Lower leg skin (tissue), 4 donors: Measurements from ENCODE around the gene CCT7. TPM values are rescaled to one million over a fixed set of nuclear protein-coding genes. Genes with fewer than 3 reads are reported as not detected.

Experiments used
- DNase-seq, 2 donors: peaks; one replicate each; pipeline ENCODE4 v3.0.0-alpha.2; 2019; ENCODE audit warnings: low spot score in 2 of 2
- H3K4me3 ChIP-seq: fragments of 200-600 bp; sonication (generic); 2 replicates; pipeline ENCODE4 v1.5.1; 2017; ENCODE audit warnings: mild to moderate bottlenecking, low read depth; ENCODE audit not compliant: poor library complexity, severe bottlenecking
- POLR2A ChIP-seq, 2 donors: fragments of 450-650 bp; IDR thresholded peaks; one replicate each; pipeline ENCODE4 v1.6.1; 2016 to 2017; ENCODE audit warnings: antibody characterized with exemption in 2 of 2, mild to moderate bottlenecking in 1 of 2, moderate library complexity in 1 of 2
- WGBS, 2 donors: methylation state at CpG; one replicate each; pipeline ENCODE4 v1.1.5; 2018; 5-methylcytosine and 5-hydroxymethylcytosine counted together
- intact Hi-C: fragments of 100-400 bp; cut with DNase I; formaldehyde crosslinking; loops from one replicate; pipeline ENCODE4 v1.15.0; 2023; ENCODE audit warnings: low total_unique reads
- total RNA-seq, 4 donors: library from RNA; depleted of rRNA; stranded (reverse); fragments of >200 nt; gene quantifications; one replicate each; pipeline ENCODE4 v1.1.0, GENCODE V29; 2016
- TF ChIP-seq, protein P1 (sequence below), 3 donors: fragments of 450-650 bp; IDR thresholded peaks; one replicate each; pipeline ENCODE4 v1.5.1; 2016; ENCODE audit warnings: antibody characterized with exemption in 3 of 3, mild to moderate bottlenecking in 3 of 3, moderate library complexity in 2 of 3

Gene CCT7
- total RNA-seq, 4 donors from 2014 or later = 141 to 173 (median 156) TPM

DNA sequence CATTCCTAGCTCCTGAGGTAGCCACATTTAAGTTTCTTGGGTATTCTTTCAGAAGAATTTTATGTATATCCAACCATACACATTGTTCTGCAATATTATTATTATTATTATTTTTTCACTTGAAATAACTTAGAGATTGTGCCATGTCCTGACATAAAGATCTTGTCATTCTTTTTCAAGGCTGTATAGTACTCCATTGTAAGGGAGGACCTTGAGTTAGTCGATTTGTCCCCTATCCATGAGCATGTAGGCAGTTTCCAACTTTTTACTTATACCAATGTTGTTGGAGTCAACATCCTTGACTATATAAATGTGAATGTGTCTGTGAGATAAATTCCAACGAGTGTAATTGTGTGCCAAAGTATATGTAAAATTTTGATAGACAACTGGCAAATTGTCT is 60.1 kb downstream of the CCT7 start:
- whole genome bisulfite sequencing, 2 donors = 85 to 92% methylated on average over 2 of the region's 2 CpGs
- no peak overlapping the region for H3K4me3 ChIP-seq
- TF ChIP-seq POLR2A (IDR thresholded peaks at IDR 0.05) = no peak
- TF ChIP-seq, protein P1, sequence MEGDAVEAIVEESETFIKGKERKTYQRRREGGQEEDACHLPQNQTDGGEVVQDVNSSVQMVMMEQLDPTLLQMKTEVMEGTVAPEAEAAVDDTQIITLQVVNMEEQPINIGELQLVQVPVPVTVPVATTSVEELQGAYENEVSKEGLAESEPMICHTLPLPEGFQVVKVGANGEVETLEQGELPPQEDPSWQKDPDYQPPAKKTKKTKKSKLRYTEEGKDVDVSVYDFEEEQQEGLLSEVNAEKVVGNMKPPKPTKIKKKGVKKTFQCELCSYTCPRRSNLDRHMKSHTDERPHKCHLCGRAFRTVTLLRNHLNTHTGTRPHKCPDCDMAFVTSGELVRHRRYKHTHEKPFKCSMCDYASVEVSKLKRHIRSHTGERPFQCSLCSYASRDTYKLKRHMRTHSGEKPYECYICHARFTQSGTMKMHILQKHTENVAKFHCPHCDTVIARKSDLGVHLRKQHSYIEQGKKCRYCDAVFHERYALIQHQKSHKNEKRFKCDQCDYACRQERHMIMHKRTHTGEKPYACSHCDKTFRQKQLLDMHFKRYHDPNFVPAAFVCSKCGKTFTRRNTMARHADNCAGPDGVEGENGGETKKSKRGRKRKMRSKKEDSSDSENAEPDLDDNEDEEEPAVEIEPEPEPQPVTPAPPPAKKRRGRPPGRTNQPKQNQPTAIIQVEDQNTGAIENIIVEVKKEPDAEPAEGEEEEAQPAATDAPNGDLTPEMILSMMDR (IDR thresholded peaks at IDR 0.05) = no peak
- intact Hi-C loops = no loop called here
- no peak for DNase-seq

DNA sequence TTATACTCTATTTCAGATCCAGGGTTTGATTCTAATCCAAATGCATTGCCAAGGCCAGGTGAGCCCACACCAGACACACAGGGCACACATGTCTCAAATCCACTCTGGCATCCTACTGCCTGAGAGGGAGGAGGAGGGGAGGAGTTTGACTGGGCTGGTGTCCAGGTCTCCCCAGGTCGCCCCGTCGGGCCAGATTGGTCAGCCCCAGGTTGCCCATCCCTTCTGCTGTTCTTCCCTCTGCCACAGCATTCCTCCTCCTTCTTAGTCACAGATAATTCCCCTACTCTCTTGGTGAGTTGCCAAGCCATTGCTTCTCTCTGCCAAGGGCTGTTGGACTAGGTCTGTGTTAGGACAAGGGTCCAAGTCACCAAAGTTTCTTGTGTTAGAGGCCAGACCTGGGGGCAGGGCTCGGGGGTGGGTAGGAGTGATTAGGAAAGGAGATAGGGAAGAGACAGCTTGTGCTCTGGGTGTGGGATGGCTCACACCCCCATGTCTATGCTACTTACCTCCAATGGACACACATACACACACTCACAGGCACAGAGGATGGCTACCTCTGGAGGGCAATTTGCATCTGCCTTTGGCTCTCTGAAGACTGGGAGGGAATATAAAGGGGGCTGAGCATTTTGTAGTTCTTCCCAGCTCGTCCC is 61.8 kb downstream of the CCT7 start:
- TF ChIP-seq, protein P1 (IDR thresholded peaks at IDR 0.05) = no peak
- no peak for TF ChIP-seq POLR2A (IDR thresholded peaks at IDR 0.05)
- no peak overlapping the region for H3K4me3 ChIP-seq
- peak in 1 of 2 donors; percentile 46 for DNase-seq
- intact Hi-C loops = no loop called here
- 20 to 43% methylated on average over 5 of the region's 5 CpGs for WGBS, 2 donors

DNA sequence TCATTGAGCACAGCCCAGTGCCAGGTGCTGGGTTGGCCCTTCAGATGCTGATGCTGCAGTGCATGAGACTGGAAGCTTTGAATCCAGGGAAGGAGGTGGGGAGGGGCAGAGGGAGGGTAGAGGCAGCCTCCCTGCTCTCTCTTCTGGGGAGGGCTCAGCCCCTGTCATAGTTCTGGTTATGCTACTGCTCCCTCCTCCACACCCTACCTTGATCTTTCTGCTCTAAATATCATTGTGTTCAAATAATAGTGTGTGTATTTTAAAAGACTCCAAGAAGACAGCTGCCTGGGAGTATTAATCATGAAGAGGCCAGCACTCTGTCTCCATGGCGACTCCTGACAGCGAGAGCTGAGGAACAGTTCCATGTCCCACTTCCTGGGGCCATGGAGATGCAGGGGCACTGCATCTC is 63.0 kb downstream of the CCT7 start:
- DNase-seq = peak in 1 of 2 donors; percentile 29

DNA sequence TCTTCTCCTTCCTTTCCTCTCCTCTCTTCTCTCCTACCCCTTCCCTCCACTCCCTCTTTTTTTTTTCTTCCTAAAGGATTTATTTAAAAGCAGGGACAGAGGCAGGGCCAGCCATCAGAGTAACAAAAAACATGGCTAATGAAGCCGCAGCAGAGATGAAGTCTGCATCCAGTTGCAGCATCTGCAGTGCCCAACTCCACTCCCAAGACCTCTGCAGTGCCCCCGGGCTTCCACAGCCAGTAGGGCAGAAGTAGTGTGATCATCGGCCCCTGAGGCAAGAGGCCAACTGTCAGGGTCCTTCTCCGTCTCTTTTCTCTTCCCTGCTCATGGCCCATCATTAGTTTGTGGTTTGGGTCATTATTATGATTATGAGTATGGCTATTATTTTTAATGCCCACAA is 63.5 kb downstream of the CCT7 start:
- 55 to 57% methylated on average over 4 of the region's 4 CpGs for WGBS, 2 donors
- TF ChIP-seq, protein P1 (IDR thresholded peaks at IDR 0.05) = no peak
- TF ChIP-seq POLR2A (IDR thresholded peaks at IDR 0.05) = no peak
- peak in 1 of 2 donors; percentile 67 for DNase-seq
- no peak overlapping the region for H3K4me3 ChIP-seq
- intact Hi-C loops = no loop called here

More for the DNA sequence above, 63.0 kb downstream of the CCT7 start:
- no peak overlapping the region for H3K4me3 ChIP-seq
- TF ChIP-seq, protein P1 (IDR thresholded peaks at IDR 0.05) = no peak
- no peak for TF ChIP-seq POLR2A (IDR thresholded peaks at IDR 0.05)
- WGBS, 2 donors = 5 to 19% methylated on average over 2 of the region's 2 CpGs
- intact Hi-C loops = no loop called here

DNA sequence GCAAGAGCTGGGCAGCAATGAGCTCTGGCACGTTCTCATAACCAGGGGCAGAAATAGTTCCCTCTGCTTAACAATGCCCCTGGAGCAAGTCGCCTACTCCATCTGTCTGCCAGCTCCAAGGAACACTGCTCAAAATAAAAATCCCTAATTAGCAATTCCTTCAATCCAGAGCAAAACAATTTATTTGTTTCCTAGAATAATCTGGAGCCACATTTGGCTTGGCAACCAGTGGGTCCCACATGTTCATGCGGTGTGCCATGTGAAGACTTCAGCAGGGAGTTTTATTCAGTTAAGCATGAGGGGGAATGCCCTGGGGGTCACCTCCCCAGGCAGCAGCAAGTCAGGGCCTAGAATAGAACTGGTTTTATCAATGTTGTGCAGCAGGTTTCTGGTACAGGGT is 66.8 kb downstream of the CCT7 start:
- TF ChIP-seq, protein P1 (IDR thresholded peaks at IDR 0.05) = no peak
- TF ChIP-seq POLR2A (IDR thresholded peaks at IDR 0.05) = no peak
- 35 to 40% methylated on average over 3 of the region's 3 CpGs for WGBS, 2 donors
- no peak overlapping the region for H3K4me3 ChIP-seq
- intact Hi-C loops = no loop called here
- DNase-seq = peak in 1 of 2 donors; percentile 50

DNA sequence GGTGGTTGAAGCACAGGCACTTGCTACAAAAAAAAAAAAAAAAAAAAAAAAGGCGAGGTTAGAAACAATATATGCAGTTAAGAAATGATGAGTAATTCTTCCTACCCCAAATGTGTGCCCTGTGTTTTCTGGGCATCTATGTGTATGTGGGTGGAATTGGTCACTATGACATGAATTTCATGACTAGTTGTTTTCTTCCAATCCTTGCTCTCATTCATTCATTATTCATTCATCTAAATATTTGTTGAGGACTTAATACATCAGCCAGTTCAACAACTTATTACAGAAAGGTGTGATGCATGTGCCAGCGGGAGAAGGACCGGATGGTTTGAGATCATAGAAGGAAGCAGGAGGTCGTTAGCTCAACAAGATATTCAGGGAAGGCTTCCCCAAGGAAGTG is 67.5 kb downstream of the CCT7 start:
- TF ChIP-seq, protein P1 (IDR thresholded peaks at IDR 0.05) = no peak
- TF ChIP-seq POLR2A (IDR thresholded peaks at IDR 0.05) = no peak
- DNase-seq = peak in 1 of 2 donors; percentile 4
- intact Hi-C loops = no loop called here
- H3K4me3 ChIP-seq = no peak overlapping the region
- WGBS, 2 donors = 68 to 69% methylated on average over 4 of the region's 4 CpGs
